ENCODE measurements around the gene ABCD1. TPM values are rescaled to one million over a fixed set of nuclear protein-coding genes. Genes with fewer than 3 reads are reported as not detected.

The ABCD1 gene
- total RNA-seq, 1 experiment from 2014 or later: 86.6 TPM

DNA sequence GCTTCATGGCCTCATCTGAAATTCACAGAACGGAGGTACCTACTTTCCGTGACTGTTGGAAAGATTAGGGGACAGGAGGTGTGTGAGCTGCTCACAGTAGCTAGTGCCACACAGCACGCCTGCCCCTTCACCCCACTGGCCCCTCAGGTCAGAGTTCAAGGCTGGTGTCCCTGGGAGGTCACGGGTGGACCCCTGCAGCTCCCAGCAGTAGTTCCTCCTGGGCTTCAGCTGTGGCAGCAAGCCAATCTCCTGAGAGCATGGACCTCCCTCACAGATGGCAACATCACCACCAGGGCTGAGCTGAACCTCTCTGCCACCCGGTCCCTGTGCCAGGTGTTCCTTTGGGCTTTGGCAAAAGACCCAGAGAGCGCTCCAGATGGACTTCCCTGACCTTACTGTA, 67.7 kb downstream of the ABCD1 start:
- no peaks in the 10 kb centered on the region for H3K27me3 ChIP-seq (ENCODE audit: control insufficient read depth, insufficient read depth, low read length)
- no TSS peak for BruUV-seq (replicated peaks)
- POLR2A ChIA-PET: no interaction called here
- H3K36me3 ChIP-seq (ENCODE audit: control insufficient read depth, insufficient read depth, low read length): peaks cover 3% of the 10 kb centered on the region
- ATAC-seq: no peak
- H3K9me3 ChIP-seq (ENCODE audit: control insufficient read depth, insufficient read depth, low read depth, low read length): no peaks in the 10 kb centered on the region
- H3K4me3 ChIP-seq (ENCODE audit: low read depth in 2 of 2, low read length in 2 of 2): peak overlapping the region in 1 of 2 experiments; percentile 69; a peak in 1 of 4 replicates
- intact Hi-C loops (cut with micrococcal nuclease; ENCODE audit: unreplicated experiment) (no loop called here), in situ Hi-C loops (cut with HindIII; ENCODE audit: low pct_unique_long_range_greater_than_20kb, low sequenced_read_pairs) (no loop called here)
- H3K4me1 ChIP-seq (ENCODE audit: control insufficient read depth, insufficient read depth, low read length): peaks cover 22% of the 10 kb centered on the region
- CTCF ChIA-PET: interaction anchor here (0.6 kb wide), 1 partner anchor 208 kb away, joined by 5 read pairs; no protein-coding TSS in a partner anchor
- TF ChIP-seq TCF7L2 (IDR thresholded peaks at IDR 0.05; ENCODE audit: low read depth, low read length) (no peak), POLR2AphosphoS5 (IDR thresholded peaks at IDR 0.05; ENCODE audit: low read depth, low read length) (no peak), SIN3A (IDR thresholded peaks at IDR 0.05; ENCODE audit: borderline replicate concordance, insufficient read depth, low read depth, low read length) (no peak)
- TF ChIP-seq, protein P1, sequence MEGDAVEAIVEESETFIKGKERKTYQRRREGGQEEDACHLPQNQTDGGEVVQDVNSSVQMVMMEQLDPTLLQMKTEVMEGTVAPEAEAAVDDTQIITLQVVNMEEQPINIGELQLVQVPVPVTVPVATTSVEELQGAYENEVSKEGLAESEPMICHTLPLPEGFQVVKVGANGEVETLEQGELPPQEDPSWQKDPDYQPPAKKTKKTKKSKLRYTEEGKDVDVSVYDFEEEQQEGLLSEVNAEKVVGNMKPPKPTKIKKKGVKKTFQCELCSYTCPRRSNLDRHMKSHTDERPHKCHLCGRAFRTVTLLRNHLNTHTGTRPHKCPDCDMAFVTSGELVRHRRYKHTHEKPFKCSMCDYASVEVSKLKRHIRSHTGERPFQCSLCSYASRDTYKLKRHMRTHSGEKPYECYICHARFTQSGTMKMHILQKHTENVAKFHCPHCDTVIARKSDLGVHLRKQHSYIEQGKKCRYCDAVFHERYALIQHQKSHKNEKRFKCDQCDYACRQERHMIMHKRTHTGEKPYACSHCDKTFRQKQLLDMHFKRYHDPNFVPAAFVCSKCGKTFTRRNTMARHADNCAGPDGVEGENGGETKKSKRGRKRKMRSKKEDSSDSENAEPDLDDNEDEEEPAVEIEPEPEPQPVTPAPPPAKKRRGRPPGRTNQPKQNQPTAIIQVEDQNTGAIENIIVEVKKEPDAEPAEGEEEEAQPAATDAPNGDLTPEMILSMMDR (IDR thresholded peaks at IDR 0.05): no peak
- TF ChIP-seq, protein P2, sequence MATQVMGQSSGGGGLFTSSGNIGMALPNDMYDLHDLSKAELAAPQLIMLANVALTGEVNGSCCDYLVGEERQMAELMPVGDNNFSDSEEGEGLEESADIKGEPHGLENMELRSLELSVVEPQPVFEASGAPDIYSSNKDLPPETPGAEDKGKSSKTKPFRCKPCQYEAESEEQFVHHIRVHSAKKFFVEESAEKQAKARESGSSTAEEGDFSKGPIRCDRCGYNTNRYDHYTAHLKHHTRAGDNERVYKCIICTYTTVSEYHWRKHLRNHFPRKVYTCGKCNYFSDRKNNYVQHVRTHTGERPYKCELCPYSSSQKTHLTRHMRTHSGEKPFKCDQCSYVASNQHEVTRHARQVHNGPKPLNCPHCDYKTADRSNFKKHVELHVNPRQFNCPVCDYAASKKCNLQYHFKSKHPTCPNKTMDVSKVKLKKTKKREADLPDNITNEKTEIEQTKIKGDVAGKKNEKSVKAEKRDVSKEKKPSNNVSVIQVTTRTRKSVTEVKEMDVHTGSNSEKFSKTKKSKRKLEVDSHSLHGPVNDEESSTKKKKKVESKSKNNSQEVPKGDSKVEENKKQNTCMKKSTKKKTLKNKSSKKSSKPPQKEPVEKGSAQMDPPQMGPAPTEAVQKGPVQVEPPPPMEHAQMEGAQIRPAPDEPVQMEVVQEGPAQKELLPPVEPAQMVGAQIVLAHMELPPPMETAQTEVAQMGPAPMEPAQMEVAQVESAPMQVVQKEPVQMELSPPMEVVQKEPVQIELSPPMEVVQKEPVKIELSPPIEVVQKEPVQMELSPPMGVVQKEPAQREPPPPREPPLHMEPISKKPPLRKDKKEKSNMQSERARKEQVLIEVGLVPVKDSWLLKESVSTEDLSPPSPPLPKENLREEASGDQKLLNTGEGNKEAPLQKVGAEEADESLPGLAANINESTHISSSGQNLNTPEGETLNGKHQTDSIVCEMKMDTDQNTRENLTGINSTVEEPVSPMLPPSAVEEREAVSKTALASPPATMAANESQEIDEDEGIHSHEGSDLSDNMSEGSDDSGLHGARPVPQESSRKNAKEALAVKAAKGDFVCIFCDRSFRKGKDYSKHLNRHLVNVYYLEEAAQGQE (IDR thresholded peaks at IDR 0.05; ENCODE audit: insufficient read depth in 1 of 2, low read depth in 2 of 2, low read length in 1 of 2): no peak
- DNase-seq (ENCODE audit: low read depth, low spot score): no peak
- H3K27ac ChIP-seq (ENCODE audit: low read length): peak overlapping the region; percentile 97; the same call in 1 of the 2 replicates

DNA sequence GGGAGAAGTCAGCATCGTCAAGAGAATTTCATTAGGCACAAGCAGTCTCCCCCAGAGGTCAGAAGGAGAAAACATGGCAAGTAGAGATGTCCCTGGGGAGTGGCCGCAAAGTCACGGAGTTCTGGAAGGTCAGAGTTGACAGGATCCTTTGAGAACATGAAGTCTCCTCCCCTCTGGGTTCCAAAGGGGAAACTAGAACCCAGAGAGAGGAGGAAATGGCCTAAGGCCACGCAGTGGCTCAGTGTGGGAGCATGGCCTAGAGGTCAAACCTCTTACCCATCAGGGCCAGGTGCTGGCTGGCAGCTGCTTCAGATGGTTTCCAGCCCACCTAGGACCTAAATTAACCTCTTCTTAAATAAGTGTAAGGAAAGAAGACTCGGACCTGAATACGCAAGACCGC, 68.6 kb downstream of the ABCD1 start:
- no peak for TF ChIP-seq POLR2AphosphoS5 (IDR thresholded peaks at IDR 0.05; ENCODE audit: low read depth, low read length)
- TF ChIP-seq, protein P1 (IDR thresholded peaks at IDR 0.05): no peak
- TF ChIP-seq TCF7L2 (IDR thresholded peaks at IDR 0.05; ENCODE audit: low read depth, low read length): no peak
- TF ChIP-seq SIN3A (IDR thresholded peaks at IDR 0.05; ENCODE audit: borderline replicate concordance, insufficient read depth, low read depth, low read length): no peak
- TF ChIP-seq, protein P2 (IDR thresholded peaks at IDR 0.05; ENCODE audit: insufficient read depth in 1 of 2, low read depth in 2 of 2, low read length in 1 of 2): no peak
- peaks cover 22% of the 10 kb centered on the region for H3K4me1 ChIP-seq (ENCODE audit: control insufficient read depth, insufficient read depth, low read length)
- no peaks in the 10 kb centered on the region for H3K9me3 ChIP-seq (ENCODE audit: control insufficient read depth, insufficient read depth, low read depth, low read length)
- peak overlapping the region; percentile 97 for H3K27ac ChIP-seq (ENCODE audit: low read length)
- intact Hi-C loops (cut with micrococcal nuclease; ENCODE audit: unreplicated experiment) (no loop called here), in situ Hi-C loops (cut with HindIII; ENCODE audit: low pct_unique_long_range_greater_than_20kb, low sequenced_read_pairs) (no loop called here)
- BruUV-seq (replicated peaks): TSS peak; percentile 79
- POLR2A ChIA-PET: no interaction called here
- no peaks in the 10 kb centered on the region for H3K27me3 ChIP-seq (ENCODE audit: control insufficient read depth, insufficient read depth, low read length)
- peaks cover 3% of the 10 kb centered on the region for H3K36me3 ChIP-seq (ENCODE audit: control insufficient read depth, insufficient read depth, low read length)
- ATAC-seq (no peak), DNase-seq (ENCODE audit: low read depth, low spot score) (no peak)
- CTCF ChIA-PET: interaction anchor here (0.6 kb wide), 1 partner anchor 25 kb away, joined by 8 read pairs; no protein-coding TSS in a partner anchor
- H3K4me3 ChIP-seq (ENCODE audit: low read depth in 2 of 2, low read length in 2 of 2): peak overlapping the region; percentile 69 to 95

Measured in Panc1 (cell line).